GM21529 (cell line): ENCODE results near the gene YOD1.
A peak's percentile ranks its signal among the peaks of the same experiment; 100 is the strongest.

Source experiments
- ATAC-seq: cut with Tn5 transposase; IDR thresholded peaks from one replicate; pipeline ENCODE4 v1.9.1; 2021; ENCODE audit not compliant: unreplicated experiment

Gene YOD1

DNA sequence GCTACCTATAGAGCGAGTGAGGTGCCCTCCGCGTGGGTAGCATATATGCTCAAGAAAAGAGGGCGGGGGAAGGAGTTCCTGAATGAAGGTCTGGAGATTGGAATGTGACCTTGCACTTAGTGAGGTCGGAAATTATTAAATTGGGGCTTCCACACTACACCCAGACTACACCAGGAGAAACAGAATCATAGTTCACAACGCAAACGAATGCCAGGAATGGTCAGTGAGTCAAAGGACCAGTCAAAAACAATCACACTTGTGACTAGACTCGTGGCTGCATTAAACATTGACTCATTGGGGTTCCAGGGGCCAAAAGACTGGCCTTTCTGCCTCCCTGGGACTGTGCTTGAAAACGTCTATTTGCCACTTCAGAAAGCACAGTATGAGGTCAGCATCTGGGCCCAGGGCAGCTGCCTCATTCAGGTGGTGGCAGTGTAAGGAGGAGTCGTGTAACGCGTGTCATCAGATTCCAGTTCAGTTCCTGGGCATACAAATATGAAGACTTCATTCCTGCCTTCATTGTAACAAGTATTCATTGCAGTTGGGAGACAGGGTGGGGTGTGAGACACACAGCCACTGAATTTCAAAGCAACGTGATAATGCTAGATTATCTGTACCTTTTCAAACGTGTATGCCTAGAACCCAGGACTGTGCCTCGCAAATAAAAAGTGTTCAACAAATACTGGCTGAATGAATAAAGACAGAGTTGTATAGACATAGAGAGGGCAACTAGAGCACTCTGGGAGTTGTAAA is at the start of gene YOD1:
Gene YOD1, minus strand, starts transcription at position 18 of the 753 bp plus-strand sequence. CDS start 178 bp downstream, outside the sequence.
- no peak for ATAC-seq

DNA sequence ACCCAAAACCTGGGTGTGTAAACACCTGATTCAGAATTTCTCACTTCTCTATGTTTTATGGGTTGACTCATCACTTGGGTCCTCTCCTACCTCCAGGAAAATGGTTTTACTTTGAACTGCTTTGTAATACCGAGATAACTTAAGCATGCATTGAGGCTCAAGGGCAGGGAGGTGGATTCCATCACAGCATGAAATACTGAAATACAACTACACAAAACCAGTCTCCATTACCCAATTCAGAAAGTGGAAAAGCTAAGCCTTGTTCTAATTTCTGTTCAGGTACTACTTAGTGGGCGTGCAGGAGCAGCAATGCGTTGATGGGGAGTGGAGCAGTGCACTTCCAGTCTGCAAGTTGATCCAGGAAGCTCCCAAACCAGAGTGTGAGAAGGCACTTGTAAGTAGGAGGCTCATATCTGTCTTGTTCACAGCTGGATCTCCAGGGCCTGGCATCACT is 46.9 kb upstream of the YOD1 start:
- peak; percentile 94 for ATAC-seq

- ATAC-seq, result no peak
These were observed 42.9 kb upstream of the YOD1 start for GRCh38 chr1:207093944-207094343.

GRCh38 chr1:207091200-207091908 is 40.3 kb upstream of the YOD1 start:
- no peak for ATAC-seq

DNA sequence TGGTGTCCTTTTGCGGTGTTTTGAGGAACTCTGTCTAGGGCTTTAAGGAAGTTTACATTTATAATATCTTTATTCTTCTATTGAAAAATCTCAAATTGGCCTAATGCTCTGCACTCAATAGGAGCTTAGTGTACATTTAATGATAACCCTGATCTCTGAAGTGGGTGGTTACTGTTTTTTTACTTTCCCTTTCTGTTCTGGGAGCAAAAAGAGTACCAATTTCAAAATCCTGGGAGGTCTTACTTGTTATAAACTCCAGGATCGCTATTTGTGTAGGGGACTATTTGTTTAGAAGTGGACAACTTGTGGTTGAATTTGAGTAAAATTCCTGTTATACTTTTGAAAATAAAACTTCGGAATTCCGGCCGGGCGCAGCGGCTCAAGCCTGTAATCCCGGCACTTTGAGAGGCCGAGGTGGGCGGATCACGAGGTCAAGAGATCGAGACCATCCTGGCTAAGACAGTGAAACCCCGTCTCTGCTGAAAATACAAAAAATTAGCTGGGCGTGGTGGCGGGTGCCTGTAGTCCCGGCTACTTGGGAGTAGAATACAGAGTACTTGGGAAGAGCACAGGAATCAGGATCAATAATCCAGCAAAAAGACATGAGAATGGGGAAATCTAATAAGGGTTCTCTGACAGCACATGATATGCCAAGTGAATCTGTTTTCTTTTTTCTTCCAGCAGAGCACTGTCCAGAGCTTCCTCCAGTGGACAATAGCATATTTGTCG is 38.8 kb upstream of the YOD1 start:
- ATAC-seq, result no peak

DNA sequence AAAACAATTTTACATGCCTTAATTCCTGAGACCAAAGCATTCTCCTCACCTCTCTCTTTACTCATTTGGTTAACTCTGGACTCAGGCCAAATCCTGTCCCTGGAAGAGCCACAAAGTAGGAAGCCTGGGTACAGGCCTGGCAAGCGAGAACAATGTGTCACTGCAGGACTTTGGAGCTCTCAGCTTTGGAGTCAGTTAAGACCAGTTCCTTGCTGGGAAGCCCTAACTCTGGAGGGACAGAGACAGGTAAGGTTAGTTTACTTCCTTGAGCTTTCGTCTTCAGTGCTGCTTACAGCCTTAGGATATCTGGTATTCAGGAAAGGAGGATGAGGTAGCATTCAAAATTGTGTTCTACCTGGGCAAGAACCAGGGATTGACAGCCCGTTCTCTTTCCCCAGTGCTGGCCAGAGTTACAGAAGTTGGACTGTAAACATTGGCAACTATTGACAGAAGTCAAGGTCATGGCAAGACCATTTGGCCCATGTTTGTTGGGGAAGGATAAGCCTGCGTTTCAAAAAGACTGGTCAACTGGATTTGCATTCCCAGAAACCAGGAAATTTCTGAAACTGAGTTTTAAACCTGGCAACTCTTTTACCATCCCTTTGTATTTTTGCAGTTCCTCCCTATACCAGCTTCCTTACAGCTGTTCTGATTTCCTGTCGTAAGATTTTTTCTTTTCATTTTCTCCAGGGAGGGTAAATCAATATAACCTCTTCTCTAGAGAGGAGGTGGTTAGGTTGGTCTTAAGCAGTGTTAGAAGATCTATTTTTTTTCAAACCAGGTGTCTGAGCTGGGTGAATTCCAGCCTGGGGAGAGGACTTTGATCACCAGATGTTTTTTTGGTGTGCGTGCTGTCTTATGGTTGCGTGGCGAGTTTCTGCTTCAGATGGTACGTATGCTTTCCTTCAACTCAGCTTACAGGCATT is 38.0 kb upstream of the YOD1 start, which contains the start of gene C4BPB:
Gene C4BPB, plus strand, starts transcription at position 160 of the 926 bp plus-strand sequence. Its CDS starts 672 bp downstream, at position 832.
- ATAC-seq, result no peak

GRCh38 chr1:207088161-207088560 is 37.2 kb upstream of the YOD1 start:
- ATAC-seq, result no peak

GRCh38 chr1:207085887-207086286 is 34.9 kb upstream of the YOD1 start:
- no peak for ATAC-seq

DNA sequence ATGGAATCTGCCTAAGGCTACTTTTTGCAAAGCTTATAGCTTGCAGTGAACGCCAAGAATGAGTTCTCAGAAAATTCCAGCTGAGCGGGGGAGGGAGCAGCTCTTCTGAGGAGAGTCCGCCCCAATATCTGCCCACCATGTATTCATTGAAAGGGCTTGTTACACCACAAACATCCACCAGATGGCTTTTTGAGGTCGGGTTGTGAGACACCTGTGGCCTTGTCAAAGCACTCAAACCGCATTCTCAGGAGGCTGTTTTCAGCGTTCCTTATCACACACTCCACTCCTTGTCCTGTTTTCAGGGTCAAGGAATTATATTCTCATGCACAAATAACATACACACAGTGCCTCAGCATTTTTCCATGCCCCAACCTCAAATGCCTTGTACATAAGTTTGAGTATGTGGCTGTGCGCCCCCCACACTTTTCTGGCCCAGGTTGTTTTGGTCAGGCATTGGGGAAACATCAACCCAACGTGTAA is 33.7 kb upstream of the YOD1 start:
- peak; percentile 77 for ATAC-seq

GRCh38 chr1:207084232-207084631 is 33.2 kb upstream of the YOD1 start:
- ATAC-seq, result no peak

GRCh38 chr1:207081806-207082205 is 30.8 kb upstream of the YOD1 start:
- no peak for ATAC-seq

GRCh38 chr1:207081088-207081487 is 30.1 kb upstream of the YOD1 start:
- ATAC-seq, result no peak

DNA sequence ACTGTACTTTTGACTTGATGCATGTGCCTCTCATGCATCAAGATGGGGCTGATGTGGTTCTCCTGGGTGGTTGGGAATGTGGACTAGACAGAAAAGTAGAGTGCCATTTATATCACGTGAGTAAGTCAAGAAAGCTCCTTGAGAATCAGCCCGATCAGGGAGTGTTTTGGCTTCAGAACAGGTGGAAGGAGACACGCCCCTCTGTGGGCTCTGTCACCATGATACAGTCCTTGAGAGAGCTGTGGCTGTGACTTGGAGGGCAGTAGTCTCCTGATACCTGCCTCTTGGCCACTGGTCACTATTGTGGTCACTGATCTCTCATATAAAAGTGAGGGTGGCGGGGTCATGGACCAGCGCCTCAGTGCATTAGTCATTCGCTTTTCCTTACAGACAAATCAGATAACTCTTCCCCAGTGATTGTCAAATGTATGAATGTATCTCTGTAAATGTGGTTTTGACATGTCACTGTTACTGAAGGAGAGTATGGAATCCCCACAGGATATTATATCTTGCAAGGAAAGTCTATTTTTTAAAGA is 28.8 kb upstream of the YOD1 start:
- no peak for ATAC-seq

DNA sequence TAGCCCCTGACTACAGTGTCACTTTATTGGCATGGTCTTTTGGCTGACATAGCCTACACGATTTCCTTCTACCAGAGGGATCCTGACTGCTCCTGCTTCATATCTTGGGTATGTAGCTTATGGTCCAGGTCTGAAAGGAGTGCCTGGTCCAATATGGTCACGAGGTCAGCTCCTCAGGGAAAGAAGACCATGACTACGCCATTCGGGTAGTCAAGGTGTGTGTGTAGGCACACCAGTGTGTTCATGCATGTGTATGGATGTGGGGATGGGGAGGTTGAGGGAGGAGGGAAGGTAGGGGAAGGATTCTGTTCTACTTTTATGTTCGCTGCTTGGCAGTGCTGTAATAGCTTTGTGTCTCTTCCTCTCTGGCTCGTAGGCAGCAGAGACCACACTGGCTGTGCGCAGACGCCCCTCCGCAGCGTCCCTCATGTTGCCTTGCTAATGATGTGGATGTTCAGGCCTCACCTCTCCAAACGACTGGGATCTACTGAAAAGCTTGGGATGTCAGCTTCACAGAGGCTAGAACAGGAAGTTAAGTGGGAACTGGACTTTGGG is 27.6 kb upstream of the YOD1 start:
- no peak for ATAC-seq

DNA sequence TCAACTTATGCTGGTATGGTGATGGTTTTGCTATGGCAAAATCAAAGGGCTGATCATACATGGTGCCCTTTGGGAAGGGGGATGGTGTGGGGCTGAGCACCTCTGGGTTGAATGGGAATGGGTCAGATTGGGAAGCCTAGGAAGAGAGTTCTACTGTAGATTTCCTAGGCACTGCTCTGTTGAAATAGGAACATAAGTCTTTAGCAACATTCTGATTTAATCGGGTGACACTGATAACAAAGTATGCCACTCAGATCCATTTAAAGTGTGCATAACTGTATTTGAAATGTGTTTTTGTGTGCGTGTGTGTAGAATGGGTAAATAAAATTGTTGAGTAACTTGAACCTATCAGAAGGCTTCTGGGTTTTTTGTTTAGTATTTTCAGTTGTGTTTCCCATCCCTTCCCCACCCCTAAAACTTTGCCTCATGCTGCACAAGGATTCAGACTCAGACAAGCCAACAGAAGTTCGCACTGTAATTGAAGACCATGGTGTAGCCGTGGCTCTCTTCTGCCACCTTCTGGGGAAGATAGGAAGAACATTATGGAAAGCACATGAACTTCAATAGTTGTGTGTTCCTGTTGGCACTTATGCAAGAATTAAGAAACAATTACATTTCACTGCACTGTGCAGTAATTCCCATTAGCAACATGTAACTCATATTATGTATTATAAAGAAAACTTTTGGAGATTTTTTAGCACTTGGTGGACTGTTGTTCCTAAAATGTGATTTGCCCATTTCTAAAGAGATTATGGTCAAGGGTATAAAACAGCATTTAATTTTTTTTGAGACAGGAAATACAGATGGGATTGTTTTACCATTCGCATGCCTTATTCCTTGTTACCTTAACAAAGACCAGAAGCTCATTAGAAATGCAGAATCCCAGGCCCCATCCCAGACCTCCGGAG is 26.7 kb upstream of the YOD1 start:
- peak; percentile 63 for ATAC-seq

DNA sequence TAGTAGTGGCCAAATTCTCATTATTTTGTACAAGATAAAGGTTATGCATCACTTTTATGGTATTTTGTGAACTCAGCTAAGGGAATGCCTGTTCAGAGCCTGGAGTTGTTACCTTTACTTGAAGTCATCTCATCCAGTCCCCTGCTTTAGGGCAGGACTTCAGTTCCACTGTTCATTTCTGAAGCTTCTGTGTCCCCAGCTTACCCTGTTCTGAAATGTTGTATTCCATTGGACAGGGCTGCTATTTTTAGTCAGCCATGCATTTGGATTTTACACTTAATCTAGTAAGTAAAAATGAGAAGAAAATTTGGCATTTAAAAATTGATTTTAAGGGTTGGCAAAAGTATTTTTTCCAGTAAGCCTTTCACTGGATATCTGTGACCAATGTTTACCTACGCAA is 26.0 kb upstream of the YOD1 start:
- no peak for ATAC-seq

DNA sequence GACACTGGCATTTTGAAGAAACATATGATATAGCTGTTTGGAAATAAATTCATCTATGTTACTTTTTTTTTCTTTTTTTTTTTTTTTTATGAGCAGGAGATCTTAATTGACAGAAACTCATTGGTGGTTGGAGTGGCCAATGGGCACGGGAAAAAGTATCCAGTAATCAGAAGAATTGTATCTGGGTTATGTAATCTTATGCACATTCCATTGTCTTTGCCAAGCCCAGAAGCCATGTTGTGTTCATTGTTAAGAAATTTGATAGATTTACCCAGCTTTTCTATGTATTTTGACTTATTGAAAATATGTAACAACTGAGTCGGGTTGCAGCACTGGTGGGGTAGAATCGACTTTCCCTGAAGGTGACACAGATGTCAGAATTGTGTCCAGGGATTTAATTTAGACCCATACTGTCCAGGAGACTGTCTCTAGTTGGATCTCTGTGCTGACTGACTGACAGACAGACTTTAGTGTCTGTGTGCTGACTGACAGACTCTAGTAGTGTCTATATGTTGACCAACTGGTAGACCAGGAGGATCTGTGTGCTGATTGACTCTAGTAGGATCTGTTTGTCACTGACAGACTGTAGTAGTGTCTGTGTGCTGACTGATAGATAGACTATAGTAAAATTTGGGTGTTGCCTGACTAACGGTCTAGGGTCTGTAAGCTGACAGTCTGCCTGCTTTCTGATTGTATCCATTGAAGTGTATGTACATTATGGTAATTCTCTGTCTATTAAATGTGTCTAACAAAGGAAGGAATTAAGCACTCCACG is 25.4 kb upstream of the YOD1 start:
- no peak for ATAC-seq
